HG02870 (cell line): ENCODE results near the gene KCNB1.
"Not testable (repeated sequence)": the region's sequence is repeated elsewhere in the genome, so short reads cannot be mapped to it uniquely, and the experiment has no call there.

Experiments
- ATAC-seq: cut with Tn5 transposase; IDR thresholded peaks from one replicate; pipeline ENCODE4 v1.9.1; 2021; ENCODE audit warnings: mild to moderate bottlenecking, moderate library complexity; ENCODE audit not compliant: unreplicated experiment

Gene KCNB1

GRCh38 chr20:49330701-49331615 is 151.5 kb downstream of the KCNB1 start:
- no peak for ATAC-seq

- no peak for ATAC-seq
These were observed 153.7 kb downstream of the KCNB1 start for GRCh38 chr20:49328790-49329189.

GRCh38 chr20:49326026-49326425 is 156.4 kb downstream of the KCNB1 start:
- no peak for ATAC-seq

GRCh38 chr20:49324306-49324705 is 158.2 kb downstream of the KCNB1 start:
- no peak for ATAC-seq

- ATAC-seq, result no peak
These were observed 158.7 kb downstream of the KCNB1 start for GRCh38 chr20:49323622-49324238.

- no peak for ATAC-seq
These were observed 162.0 kb downstream of the KCNB1 start for GRCh38 chr20:49320460-49320859.

GRCh38 chr20:49319208-49319809 is 163.2 kb downstream of the KCNB1 start:
- no peak for ATAC-seq

- ATAC-seq, result no peak
These were observed 163.8 kb downstream of the KCNB1 start for GRCh38 chr20:49318430-49319207.

- ATAC-seq, result no peak
These were observed 164.4 kb downstream of the KCNB1 start for GRCh38 chr20:49318091-49318429.

- ATAC-seq, result no peak
These were observed 165.8 kb downstream of the KCNB1 start for GRCh38 chr20:49316704-49317103.

GRCh38 chr20:49315580-49315979 is 166.9 kb downstream of the KCNB1 start:
- no peak for ATAC-seq

- ATAC-seq, result not testable (repeated sequence)
These were observed 168.4 kb downstream of the KCNB1 start for GRCh38 chr20:49314052-49314451.
